HUES64 (cell line): ENCODE measurements around the gene CMPK1.

Source experiments
- H3K27ac ChIP-seq: 2 replicates; pipeline ENCODE4 v1.7.0; 2013; ENCODE audit warnings: low read depth, low read length, inconsistent platforms
- H3K27me3 ChIP-seq: 2 replicates; pipeline ENCODE4 v1.6.1; 2013; ENCODE audit warnings: mild to moderate bottlenecking, low read length; ENCODE audit not compliant: insufficient read depth
- H3K36me3 ChIP-seq: 2 replicates; pipeline ENCODE4 v1.6.1; 2013; ENCODE audit warnings: mild to moderate bottlenecking, low read length; ENCODE audit not compliant: insufficient read depth
- H3K4me1 ChIP-seq: 2 replicates; pipeline ENCODE4 v1.6.1; 2013; ENCODE audit warnings: mild to moderate bottlenecking, low read length, moderate library complexity; ENCODE audit not compliant: insufficient read depth
- H3K4me3 ChIP-seq: 2 replicates; pipeline ENCODE4 v1.5.1; 2013; ENCODE audit warnings: mild to moderate bottlenecking, low read length, moderate library complexity
- H3K9ac ChIP-seq: 2 replicates; pipeline ENCODE4 v1.6.1; 2013; ENCODE audit warnings: mild to moderate bottlenecking, low read depth, low read length
- H3K9me3 ChIP-seq: 2 replicates; pipeline ENCODE4 v1.6.1; 2013; ENCODE audit warnings: low read depth, low read length; ENCODE audit not compliant: insufficient read depth
- WGBS: fragments of 150-250, 120-280 bp; methylation state at CpG from one replicate; pipeline ENCODE4 v1.1.7; 2013; ENCODE audit warnings: missing lambda C conversion rate; 5-methylcytosine and 5-hydroxymethylcytosine counted together

CMPK1 gene

DNA sequence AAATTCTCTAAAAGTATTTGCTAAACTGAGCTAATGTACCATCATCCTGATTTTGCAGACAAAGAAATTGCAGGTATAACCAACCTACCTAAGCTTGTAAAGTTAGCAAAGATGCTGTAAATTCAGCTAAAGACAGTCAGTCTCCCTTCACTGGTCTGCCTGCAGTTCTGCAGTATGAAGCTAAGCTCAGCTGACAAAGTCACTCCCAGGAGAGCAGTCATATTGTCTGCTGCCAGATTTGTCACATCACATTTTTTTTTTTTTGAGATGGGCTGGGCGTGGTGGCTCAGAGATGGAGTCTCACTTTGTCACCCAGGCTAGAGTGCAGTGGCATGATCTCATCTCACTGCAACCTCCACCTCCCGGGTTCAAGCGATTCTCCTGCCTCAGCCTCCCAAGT is 8.9 kb upstream of the CMPK1 start:
- Histone ChIP-seq H3K9me3 (no peaks in the 10 kb centered on the region), H3K4me3 (no peak overlapping the region), H3K27me3 (no peaks in the 10 kb centered on the region), H3K4me1 (no peaks in the 10 kb centered on the region), H3K36me3 (no peaks in the 10 kb centered on the region), H3K9ac (no peak overlapping the region), H3K27ac (no peak overlapping the region)
- 93% methylated on average over 3 of the region's 3 CpGs for WGBS

DNA sequence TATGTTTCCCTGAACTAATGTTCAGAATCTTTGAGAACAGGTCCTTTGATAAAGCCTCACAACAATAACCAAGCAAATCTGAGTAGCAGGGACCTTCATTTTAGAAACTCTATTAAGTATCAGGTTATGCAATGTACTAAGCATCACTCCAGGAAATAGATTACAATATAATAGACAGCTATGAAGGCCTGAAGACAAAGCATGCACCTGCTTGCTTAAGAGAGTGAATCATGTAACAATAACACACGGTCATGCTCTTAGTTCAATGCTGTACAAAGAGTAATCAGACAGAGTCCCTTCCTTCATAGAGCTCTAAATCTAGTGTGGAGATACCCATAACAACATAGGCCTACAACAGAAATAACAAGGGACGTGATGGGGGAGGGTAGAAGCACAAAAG is 8.1 kb upstream of the CMPK1 start:
- 83% methylated on average over 2 of the region's 2 CpGs for WGBS
- H3K9me3 ChIP-seq: no peaks in the 10 kb centered on the region
- H3K9ac ChIP-seq: no peak overlapping the region
- H3K27ac ChIP-seq: no peak overlapping the region
- H3K36me3 ChIP-seq: no peaks in the 10 kb centered on the region
- H3K4me1 ChIP-seq: no peaks in the 10 kb centered on the region
- no peak overlapping the region for H3K4me3 ChIP-seq
- no peaks in the 10 kb centered on the region for H3K27me3 ChIP-seq

DNA sequence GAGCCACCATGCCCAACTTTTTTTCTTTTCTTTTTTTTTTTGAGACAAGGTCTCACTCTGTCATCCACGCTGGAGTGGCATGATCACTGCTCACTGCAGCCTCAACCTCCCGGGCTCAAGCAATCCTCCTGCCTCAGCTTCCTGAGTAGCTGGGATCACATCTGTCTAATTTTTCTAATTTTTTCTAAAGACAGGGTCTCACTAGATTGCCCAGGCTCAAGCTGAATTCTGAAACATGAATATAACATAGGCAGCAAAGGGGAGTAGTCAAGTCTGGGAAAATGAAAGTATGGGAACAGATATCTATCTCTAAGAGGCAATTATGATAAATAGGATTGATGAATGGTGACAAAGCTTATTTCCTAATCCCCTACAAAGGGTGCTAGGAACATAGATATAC is 7.3 kb upstream of the CMPK1 start:
- H3K27me3 ChIP-seq: no peaks in the 10 kb centered on the region
- H3K4me1 ChIP-seq: no peaks in the 10 kb centered on the region
- no peak overlapping the region for H3K4me3 ChIP-seq
- no peak overlapping the region for H3K9ac ChIP-seq
- H3K9me3 ChIP-seq: no peaks in the 10 kb centered on the region
- no peak overlapping the region for H3K27ac ChIP-seq
- no peaks in the 10 kb centered on the region for H3K36me3 ChIP-seq
- WGBS: 70% methylated on average over 2 of the region's 2 CpGs

DNA sequence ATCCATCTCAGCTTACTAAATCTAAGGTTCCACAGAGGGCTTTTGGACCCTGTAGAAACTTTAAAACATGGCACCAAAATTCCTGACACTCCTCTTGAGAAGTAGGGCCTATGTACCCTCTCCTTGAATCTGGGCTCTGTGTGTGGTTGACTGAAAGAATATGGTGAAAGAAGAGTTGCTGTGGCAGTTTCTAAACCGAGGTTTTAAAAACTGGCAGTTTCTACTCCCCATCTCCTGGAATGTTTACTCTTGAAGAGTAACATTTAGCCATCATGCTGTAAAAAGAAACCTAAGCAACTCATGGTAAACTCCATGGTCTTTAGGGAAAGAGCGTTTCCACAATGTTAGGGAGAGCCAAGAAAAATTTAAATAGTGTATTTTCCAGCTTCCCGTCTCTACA is 4.6 kb upstream of the CMPK1 start:
- Histone ChIP-seq H3K27ac (no peak overlapping the region), H3K4me1 (no peaks in the 10 kb centered on the region; the same call in 1 of the 2 replicates), H3K4me3 (no peak overlapping the region), H3K27me3 (no peaks in the 10 kb centered on the region), H3K9ac (no peak overlapping the region), H3K9me3 (no peaks in the 10 kb centered on the region), H3K36me3 (no peaks in the 10 kb centered on the region)
- 93% methylated on average over 3 of the region's 3 CpGs for WGBS

DNA sequence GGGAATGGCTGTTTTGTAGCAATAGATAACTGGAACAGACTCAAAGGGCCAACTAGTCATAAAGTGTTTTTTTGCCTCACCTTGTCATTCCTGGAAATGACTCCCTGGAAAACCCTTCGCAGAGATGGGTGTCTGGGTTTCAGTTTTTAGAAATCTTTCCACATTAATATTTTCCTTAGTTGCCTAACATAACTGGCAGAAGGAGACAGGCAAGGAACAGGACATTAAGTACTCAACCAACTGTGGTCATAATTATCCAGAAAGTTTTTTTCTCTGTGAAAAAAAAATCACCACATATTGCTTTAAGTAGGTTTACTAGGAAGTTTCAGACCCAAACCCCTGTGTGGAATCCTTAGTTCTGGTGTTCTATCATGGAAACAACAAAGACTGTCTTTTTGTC is 3.4 kb upstream of the CMPK1 start:
- Histone ChIP-seq H3K9ac (no peak overlapping the region), H3K27ac (no peak overlapping the region), H3K4me1 (peaks cover 5% of the 10 kb centered on the region), H3K27me3 (no peaks in the 10 kb centered on the region), H3K4me3 (no peak overlapping the region), H3K9me3 (no peaks in the 10 kb centered on the region), H3K36me3 (no peaks in the 10 kb centered on the region)
- WGBS: 100% methylated on average over 1 of the region's 1 CpG

DNA sequence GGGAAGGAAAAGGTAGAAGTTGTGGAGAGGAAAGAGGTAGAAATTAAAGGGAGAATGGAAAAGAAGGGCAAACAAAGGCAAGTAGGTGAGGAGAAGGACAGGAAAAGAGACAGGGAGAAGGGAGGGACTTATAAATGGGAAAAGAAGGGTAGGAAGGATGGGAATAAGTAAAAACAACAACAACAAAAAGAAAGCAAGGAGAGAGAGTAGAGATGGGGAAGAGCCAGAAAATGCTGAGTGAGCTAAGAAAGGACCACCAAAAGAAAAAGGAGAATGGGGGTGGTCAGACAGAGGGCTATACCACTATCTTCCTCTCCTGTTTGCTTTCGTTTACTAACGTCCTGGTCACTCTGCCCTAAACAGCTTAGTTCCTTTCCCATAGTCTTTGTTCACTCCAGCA is 1.7 kb upstream of the CMPK1 start:
- Histone ChIP-seq H3K9me3 (no peaks in the 10 kb centered on the region), H3K4me3 (no peak overlapping the region), H3K9ac (no peak overlapping the region), H3K4me1 (peaks cover 5% of the 10 kb centered on the region), H3K27me3 (no peaks in the 10 kb centered on the region), H3K36me3 (no peaks in the 10 kb centered on the region), H3K27ac (no peak overlapping the region)
- 84% methylated on average over 2 of the region's 2 CpGs for WGBS

DNA sequence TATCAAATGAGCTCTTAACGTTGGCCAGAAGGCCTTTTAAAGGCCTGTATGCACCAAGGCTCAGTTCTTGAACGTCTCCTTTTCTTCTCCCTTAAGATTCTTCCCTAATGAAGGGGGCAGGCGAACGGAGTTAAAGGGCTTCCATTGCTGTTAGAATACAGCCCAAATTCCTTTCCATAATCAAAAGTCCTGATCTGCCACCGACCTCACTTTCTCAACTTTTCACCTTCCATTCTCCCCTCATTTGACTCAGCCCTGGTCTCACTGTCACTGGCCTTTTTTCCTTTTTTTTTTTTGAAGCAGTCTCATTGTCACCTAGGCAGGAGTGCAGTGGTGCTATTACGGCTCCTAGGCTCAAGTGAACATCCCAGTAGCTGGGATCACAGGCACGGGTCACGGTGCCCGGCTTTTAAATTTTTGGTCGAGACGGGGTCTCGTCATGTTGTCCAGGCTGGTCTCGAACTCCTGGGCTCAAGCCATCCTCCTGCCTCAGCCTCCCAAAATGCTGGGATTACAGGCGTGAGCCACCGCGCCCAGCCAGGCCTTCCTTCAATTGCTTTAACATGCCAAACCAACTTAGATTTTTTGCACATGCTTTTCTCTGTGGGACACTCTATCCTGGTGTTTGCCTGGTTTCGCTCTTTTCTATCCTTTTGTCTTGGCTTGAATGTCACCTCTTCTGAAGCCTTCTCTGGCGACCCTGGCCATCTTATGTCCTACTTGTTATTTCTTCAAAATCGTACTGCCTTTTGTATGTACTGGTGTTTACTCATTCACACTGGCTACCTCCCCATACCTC is 612 bp upstream of the CMPK1 start:
- WGBS: 61% methylated on average over 19 of the region's 19 CpGs
- no peaks in the 10 kb centered on the region for H3K36me3 ChIP-seq
- no peaks in the 10 kb centered on the region for H3K9me3 ChIP-seq
- no peaks in the 10 kb centered on the region for H3K27me3 ChIP-seq
- H3K9ac ChIP-seq: peak overlapping the region; percentile 93
- peak overlapping the region; percentile 90 for H3K27ac ChIP-seq
- H3K4me3 ChIP-seq: peak overlapping the region; percentile 98
- peaks cover 5% of the 10 kb centered on the region for H3K4me1 ChIP-seq

DNA sequence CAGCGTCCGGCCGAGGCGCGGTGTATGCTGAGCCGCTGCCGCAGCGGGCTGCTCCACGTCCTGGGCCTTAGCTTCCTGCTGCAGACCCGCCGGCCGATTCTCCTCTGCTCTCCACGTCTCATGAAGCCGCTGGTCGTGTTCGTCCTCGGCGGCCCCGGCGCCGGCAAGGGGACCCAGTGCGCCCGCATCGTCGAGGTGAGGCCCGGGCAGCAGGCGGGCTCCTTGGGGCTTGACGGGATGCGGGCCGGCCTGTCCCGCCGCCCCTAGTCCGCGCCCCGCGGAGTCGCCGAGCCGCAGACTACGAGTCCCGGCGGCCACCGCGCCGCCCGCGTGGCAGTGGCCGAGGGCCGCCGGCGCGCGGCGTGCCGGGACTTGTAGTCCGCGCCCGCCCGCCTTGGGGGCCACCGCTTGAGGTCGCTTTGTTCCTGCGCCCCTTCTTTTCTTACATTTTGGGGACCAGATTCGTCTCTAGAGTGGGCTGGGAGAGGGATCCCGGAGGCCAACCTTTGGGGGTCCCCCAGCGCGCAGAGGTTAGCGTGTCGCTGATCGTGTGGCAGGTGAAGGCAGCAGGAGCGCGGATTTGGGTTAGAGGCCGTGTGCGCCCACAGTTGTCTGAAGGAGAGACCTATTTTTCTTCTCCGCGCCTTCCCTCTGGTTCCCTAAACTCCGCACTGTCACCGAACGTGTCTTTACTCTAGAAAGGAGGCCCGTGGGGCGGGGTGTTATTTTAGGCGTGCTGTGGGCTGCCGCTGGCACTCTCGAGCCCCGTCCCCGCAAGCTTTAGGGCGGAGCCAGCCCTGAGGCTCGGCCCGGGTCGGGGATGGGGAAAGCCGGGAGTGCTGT is 553 bp downstream of the CMPK1 start:
- Histone ChIP-seq H3K36me3 (no peaks in the 10 kb centered on the region), H3K9me3 (no peaks in the 10 kb centered on the region), H3K4me3 (peak overlapping the region; percentile 98), H3K9ac (peak overlapping the region; percentile 93), H3K27me3 (no peaks in the 10 kb centered on the region), H3K4me1 (peaks cover 5% of the 10 kb centered on the region), H3K27ac (peak overlapping the region; percentile 90)
- under 1% methylated on average over 90 of the region's 90 CpGs for WGBS

DNA sequence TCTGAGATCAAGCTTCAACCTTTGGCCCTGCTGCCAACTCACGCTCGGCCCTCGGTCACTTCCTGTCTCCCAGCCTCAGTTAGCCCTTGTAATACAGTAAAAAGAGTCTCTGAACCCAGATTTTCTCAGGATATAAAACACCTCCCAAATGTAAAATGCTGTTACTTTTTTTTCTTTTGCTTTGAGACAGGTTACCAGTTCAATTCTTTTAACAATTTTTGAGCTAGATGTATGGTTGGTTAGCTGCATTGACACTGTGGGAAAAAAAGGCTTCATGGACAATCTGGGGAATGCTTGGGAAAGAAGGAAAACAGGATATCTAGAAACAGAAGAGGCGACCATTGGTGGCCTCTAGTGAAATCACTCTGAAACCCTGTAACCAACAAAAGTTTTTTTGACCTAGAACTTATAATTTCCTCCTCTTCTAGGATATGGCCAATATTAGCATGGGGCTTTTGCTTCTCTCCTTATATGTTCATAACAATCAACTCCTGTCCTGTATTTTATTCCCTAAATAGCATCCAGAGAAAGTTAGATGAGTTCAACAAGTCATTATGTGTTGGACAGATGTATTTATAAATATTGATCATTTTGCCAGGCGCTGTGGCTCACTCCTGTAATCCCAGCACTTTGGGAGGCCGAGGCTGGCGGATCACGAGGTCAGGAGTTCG is 1.3 kb downstream of the CMPK1 start:
- WGBS: 59% methylated on average over 9 of the region's 9 CpGs
- Histone ChIP-seq H3K36me3 (no peaks in the 10 kb centered on the region), H3K27me3 (no peaks in the 10 kb centered on the region), H3K4me3 (peak overlapping the region; percentile 98), H3K27ac (peak overlapping the region; percentile 90), H3K9ac (peak overlapping the region; percentile 93), H3K9me3 (no peaks in the 10 kb centered on the region), H3K4me1 (peaks cover 5% of the 10 kb centered on the region)

DNA sequence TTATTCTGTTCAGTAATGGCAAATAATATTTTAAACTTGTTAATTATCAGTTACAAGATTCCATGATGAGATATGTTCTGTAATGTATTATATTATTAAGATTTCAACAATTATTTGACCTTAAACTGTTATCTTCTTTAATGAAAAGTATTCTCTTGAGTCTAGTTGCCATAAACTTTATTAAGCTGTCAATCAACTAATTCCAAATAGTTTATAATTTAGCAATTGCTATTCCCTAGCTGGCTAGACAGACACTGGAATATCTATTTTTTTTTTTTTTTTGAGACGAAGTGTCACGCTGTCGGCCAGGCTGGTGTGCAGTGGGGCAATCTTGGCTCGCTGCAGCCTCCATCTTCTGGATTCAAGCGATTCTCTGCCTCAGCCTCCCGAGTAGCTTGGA is 3.8 kb downstream of the CMPK1 start:
- no peak overlapping the region for H3K9ac ChIP-seq
- H3K4me1 ChIP-seq: peaks cover 5% of the 10 kb centered on the region
- no peaks in the 10 kb centered on the region for H3K36me3 ChIP-seq
- no peaks in the 10 kb centered on the region for H3K27me3 ChIP-seq
- no peak overlapping the region for H3K27ac ChIP-seq
- 89% methylated on average over 6 of the region's 6 CpGs for WGBS
- H3K9me3 ChIP-seq: no peaks in the 10 kb centered on the region
- no peak overlapping the region for H3K4me3 ChIP-seq
